ENCODE measurements around the gene KCP.

DNA sequence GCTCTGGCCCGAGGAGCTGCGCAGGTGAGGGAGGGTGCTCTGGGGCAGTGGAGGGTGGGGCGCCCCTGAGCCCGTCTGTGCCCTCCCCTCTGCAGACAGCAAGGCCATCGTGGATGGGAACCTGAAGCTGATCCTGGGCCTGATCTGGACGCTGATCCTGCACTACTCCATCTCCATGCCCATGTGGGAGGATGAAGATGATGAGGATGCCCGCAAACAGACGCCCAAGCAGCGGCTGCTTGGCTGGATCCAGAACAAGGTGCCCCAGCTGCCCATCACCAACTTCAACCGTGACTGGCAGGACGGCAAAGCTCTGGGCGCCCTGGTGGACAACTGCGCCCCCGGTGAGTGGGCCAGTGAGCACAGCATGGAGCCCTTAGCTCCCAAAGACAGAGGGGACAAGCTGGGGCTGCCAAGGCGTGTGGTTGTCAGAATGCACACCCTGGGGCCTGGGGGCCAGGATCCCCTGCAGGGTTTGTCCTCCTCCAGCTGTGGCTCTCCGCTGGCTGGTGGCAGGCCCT is 75.2 kb downstream of the KCP start:
- TF ChIP-seq, protein P1, sequence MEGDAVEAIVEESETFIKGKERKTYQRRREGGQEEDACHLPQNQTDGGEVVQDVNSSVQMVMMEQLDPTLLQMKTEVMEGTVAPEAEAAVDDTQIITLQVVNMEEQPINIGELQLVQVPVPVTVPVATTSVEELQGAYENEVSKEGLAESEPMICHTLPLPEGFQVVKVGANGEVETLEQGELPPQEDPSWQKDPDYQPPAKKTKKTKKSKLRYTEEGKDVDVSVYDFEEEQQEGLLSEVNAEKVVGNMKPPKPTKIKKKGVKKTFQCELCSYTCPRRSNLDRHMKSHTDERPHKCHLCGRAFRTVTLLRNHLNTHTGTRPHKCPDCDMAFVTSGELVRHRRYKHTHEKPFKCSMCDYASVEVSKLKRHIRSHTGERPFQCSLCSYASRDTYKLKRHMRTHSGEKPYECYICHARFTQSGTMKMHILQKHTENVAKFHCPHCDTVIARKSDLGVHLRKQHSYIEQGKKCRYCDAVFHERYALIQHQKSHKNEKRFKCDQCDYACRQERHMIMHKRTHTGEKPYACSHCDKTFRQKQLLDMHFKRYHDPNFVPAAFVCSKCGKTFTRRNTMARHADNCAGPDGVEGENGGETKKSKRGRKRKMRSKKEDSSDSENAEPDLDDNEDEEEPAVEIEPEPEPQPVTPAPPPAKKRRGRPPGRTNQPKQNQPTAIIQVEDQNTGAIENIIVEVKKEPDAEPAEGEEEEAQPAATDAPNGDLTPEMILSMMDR (IDR thresholded peaks at IDR 0.05): no peak
- TF ChIP-seq ZBTB21 (CRISPR knock-in tag; IDR thresholded peaks at IDR 0.05; ENCODE audit: borderline replicate concordance) (no peak), HMGA2 (CRISPR knock-in tag; IDR thresholded peaks at IDR 0.05) (no peak)
- TF ChIP-seq, protein P2, sequence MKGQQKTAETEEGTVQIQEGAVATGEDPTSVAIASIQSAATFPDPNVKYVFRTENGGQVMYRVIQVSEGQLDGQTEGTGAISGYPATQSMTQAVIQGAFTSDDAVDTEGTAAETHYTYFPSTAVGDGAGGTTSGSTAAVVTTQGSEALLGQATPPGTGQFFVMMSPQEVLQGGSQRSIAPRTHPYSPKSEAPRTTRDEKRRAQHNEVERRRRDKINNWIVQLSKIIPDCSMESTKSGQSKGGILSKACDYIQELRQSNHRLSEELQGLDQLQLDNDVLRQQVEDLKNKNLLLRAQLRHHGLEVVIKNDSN (CRISPR knock-in tag; IDR thresholded peaks at IDR 0.05): no peak
- TF ChIP-seq, protein P3, sequence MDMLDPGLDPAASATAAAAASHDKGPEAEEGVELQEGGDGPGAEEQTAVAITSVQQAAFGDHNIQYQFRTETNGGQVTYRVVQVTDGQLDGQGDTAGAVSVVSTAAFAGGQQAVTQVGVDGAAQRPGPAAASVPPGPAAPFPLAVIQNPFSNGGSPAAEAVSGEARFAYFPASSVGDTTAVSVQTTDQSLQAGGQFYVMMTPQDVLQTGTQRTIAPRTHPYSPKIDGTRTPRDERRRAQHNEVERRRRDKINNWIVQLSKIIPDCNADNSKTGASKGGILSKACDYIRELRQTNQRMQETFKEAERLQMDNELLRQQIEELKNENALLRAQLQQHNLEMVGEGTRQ (CRISPR knock-in tag; IDR thresholded peaks at IDR 0.05): no peak
